MM.1S (cell line): ENCODE measurements around the gene MEF2C.

Experiments
- DNase-seq: peaks from one replicate; pipeline ENCODE4 v3.0.0-alpha.2; 2015
- H2AFZ ChIP-seq: fragments of 300-600 bp; sonication (generic); 2 replicates; pipeline ENCODE4 v1.6.0; 2016; ENCODE audit warnings: antibody characterized with exemption, low read length
- H3F3A ChIP-seq: fragments of 300-600 bp; sonication (generic); 2 replicates; pipeline ENCODE4 v1.6.1; 2016; ENCODE audit warnings: mild to moderate bottlenecking, antibody characterized with exemption, low read length, moderate library complexity, mixed read lengths; ENCODE audit not compliant: insufficient read depth
- H3K27ac ChIP-seq: fragments of 300-600 bp; sonication (generic); 2 replicates; pipeline ENCODE4 v1.5.1; 2016; ENCODE audit warnings: mild to moderate bottlenecking, low read length
- H3K27me3 ChIP-seq: fragments of 300-600 bp; sonication (generic); replicated peaks from 2 replicates; pipeline ENCODE4 v1.6.0; 2016; ENCODE audit warnings: low read length; ENCODE audit not compliant: insufficient read depth
- H3K36me3 ChIP-seq: fragments of 300-600 bp; sonication (generic); replicated peaks from 2 replicates; pipeline ENCODE4 v1.6.1; 2016; ENCODE audit warnings: mild to moderate bottlenecking, low read length, mixed read lengths; ENCODE audit not compliant: insufficient read depth
- H3K4me1 ChIP-seq: fragments of 300-600 bp; sonication (generic); 2 replicates; pipeline ENCODE4 v1.6.1; 2016; ENCODE audit warnings: low read length, mixed read lengths
- H3K4me2 ChIP-seq: fragments of 300-600 bp; sonication (generic); 2 replicates; pipeline ENCODE4 v1.6.0; 2016; ENCODE audit warnings: low read depth, low read length
- H3K4me3 ChIP-seq: fragments of 300-600 bp; sonication (generic); 2 replicates; pipeline ENCODE4 v1.5.1; 2016; ENCODE audit warnings: low read length, mixed read lengths
- H3K79me2 ChIP-seq: fragments of 300-600 bp; sonication (generic); 2 replicates; pipeline ENCODE4 v1.6.1; 2016; ENCODE audit warnings: mixed run types, low read length, mixed read lengths
- H3K9ac ChIP-seq: fragments of 300-600 bp; sonication (generic); 2 replicates; pipeline ENCODE4 v1.6.1; 2016; ENCODE audit warnings: low read length, mixed read lengths
- H3K9me2 ChIP-seq: fragments of 300-600 bp; sonication (generic); replicated peaks from 2 replicates; pipeline ENCODE4 v1.6.1; 2016; ENCODE audit warnings: mild to moderate bottlenecking, low read length, mixed read lengths; ENCODE audit not compliant: insufficient read depth
- H3K9me3 ChIP-seq: fragments of 300-600 bp; sonication (generic); replicated peaks from 2 replicates; pipeline ENCODE4 v1.6.1; 2016; ENCODE audit warnings: mild to moderate bottlenecking, low read length, mixed read lengths; ENCODE audit not compliant: insufficient read depth
- H4K20me1 ChIP-seq: fragments of 300-600 bp; sonication (generic); 2 replicates; pipeline ENCODE4 v1.6.1; 2016; ENCODE audit warnings: mild to moderate bottlenecking, low read length, moderate library complexity, mixed read lengths; ENCODE audit not compliant: insufficient read depth
- EZH2 ChIP-seq: fragments of 300-600 bp; sonication (generic); optimal IDR thresholded peaks from 2 replicates; pipeline ENCODE3; 2017; ENCODE audit warnings: low read depth, mild to moderate bottlenecking, antibody characterized with exemption, low read length, mixed read lengths
- EZH2phosphoT487 ChIP-seq: fragments of 300-600 bp; sonication (generic); IDR thresholded peaks from 2 replicates; pipeline ENCODE4 v1.6.1; 2018; ENCODE audit warnings: antibody characterized with exemption, low read length
- TF ChIP-seq, protein P1 (sequence below): fragments of 300-600 bp; sonication (generic); IDR thresholded peaks from 2 replicates; pipeline ENCODE4 v1.5.1; 2016; ENCODE audit warnings: antibody characterized with exemption, low read length, mixed read lengths

Gene MEF2C

DNA sequence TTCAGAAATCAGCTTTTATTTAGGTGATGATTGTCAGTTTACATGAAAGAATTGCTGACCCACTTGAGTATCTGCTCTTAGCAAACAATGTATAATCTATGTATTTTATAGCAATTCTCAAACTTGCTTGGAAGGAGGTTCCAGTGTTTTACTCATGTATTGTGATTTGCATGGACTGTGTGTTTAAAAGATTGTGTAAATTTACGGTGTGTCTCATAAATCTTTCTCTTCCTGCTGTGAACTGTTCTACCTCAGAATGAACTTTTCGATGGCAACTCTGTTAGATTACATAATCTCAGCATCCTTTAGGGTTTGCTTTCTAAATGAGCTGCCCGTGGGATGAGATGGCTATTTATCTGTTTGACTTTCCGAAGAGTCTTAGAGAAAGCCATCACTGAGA, 122.5 kb downstream of the MEF2C start:
- DNase-seq, result no peak
- no peak overlapping the region for H3K9ac ChIP-seq
- H3K27me3 ChIP-seq, result no peaks in the 10 kb centered on the region
- H3K9me3 ChIP-seq, result no peaks in the 10 kb centered on the region
- H3K36me3 ChIP-seq, result peaks cover 20% of the 10 kb centered on the region; the same call in 1 of the 2 replicates
- H3K4me3 ChIP-seq, result no peak overlapping the region
- H3K4me2 ChIP-seq, result no peak overlapping the region
- peaks cover 10% of the 10 kb centered on the region for H4K20me1 ChIP-seq
- H3K79me2 ChIP-seq, result peaks cover 96% of the 10 kb centered on the region
- H3K27ac ChIP-seq, result no peak overlapping the region
- H2AFZ ChIP-seq, result no peak overlapping the region
- H3K9me2 ChIP-seq, result no peaks in the 10 kb centered on the region
- H3K4me1 ChIP-seq, result no peaks in the 10 kb centered on the region
- TF ChIP-seq EZH2phosphoT487 (no peak), EZH2 (no peak)
- TF ChIP-seq, protein P1, sequence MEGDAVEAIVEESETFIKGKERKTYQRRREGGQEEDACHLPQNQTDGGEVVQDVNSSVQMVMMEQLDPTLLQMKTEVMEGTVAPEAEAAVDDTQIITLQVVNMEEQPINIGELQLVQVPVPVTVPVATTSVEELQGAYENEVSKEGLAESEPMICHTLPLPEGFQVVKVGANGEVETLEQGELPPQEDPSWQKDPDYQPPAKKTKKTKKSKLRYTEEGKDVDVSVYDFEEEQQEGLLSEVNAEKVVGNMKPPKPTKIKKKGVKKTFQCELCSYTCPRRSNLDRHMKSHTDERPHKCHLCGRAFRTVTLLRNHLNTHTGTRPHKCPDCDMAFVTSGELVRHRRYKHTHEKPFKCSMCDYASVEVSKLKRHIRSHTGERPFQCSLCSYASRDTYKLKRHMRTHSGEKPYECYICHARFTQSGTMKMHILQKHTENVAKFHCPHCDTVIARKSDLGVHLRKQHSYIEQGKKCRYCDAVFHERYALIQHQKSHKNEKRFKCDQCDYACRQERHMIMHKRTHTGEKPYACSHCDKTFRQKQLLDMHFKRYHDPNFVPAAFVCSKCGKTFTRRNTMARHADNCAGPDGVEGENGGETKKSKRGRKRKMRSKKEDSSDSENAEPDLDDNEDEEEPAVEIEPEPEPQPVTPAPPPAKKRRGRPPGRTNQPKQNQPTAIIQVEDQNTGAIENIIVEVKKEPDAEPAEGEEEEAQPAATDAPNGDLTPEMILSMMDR, result no peak
- peaks cover 3% of the 10 kb centered on the region; the same call in 1 of the 2 replicates for H3F3A ChIP-seq

DNA sequence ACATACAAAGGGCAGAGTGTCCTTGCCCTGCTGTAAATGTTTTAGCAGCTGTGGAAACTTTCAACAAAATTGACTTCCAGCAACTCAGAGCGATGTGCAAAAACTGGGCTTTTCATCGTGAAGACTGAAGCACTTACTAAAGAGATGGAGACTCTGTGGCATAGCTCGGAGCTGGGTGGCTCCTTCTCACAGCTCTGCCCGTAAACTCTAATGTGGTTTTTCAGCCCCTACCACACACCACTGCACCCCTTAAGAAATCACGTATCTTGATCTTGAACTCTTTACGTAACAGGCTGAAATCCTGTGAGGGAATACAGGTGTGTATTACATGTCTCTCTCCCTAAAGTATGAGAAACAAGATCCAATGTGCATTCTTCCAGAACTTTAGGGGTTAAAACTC, 124.4 kb downstream of the MEF2C start:
- TF ChIP-seq EZH2, result no peak
- no peak for TF ChIP-seq EZH2phosphoT487
- Histone ChIP-seq H3K27ac (no peak overlapping the region), H3K79me2 (peaks cover 96% of the 10 kb centered on the region), H2AFZ (no peak overlapping the region), H3K4me3 (no peak overlapping the region), H3K4me2 (no peak overlapping the region), H3K27me3 (no peaks in the 10 kb centered on the region), H3K9me2 (no peaks in the 10 kb centered on the region), H3K4me1 (no peaks in the 10 kb centered on the region), H3K36me3 (peaks cover 20% of the 10 kb centered on the region; the same call in 1 of the 2 replicates), H3K9ac (no peak overlapping the region), H4K20me1 (peaks cover 15% of the 10 kb centered on the region), H3K9me3 (no peaks in the 10 kb centered on the region), H3F3A (peaks cover 10% of the 10 kb centered on the region; the same call in 1 of the 2 replicates)
- no peak for DNase-seq

DNA sequence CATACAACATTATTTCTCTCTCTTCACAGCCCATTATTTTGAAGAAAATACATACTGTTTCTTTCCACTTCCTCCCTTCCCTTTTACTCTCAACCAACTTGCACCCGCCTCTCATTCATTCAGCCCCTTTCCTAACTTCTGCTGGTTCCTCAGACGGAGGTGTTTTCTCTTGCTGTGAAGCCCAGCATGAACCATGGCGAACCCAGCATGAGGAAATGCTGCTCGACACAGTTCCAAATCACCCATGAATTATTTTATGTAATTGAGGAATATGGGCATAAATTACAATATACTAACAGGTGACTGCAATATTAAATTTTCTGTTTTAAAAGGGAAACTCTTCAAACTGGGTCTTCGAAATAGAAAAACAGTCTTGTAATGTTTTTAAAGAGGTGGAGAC, 124.8 kb downstream of the MEF2C start:
- Histone ChIP-seq H3K36me3 (peaks cover 20% of the 10 kb centered on the region; the same call in 1 of the 2 replicates), H3K27ac (no peak overlapping the region), H3K4me1 (no peaks in the 10 kb centered on the region), H3F3A (peaks cover 10% of the 10 kb centered on the region; the same call in 1 of the 2 replicates), H3K27me3 (no peaks in the 10 kb centered on the region), H4K20me1 (peaks cover 15% of the 10 kb centered on the region), H3K79me2 (peaks cover 94% of the 10 kb centered on the region), H3K9ac (no peak overlapping the region), H3K4me2 (no peak overlapping the region), H3K9me3 (no peaks in the 10 kb centered on the region), H3K9me2 (no peaks in the 10 kb centered on the region), H2AFZ (no peak overlapping the region), H3K4me3 (no peak overlapping the region)
- TF ChIP-seq EZH2 (no peak), EZH2phosphoT487 (no peak)
- TF ChIP-seq, protein P1, result no peak
- no peak for DNase-seq

DNA sequence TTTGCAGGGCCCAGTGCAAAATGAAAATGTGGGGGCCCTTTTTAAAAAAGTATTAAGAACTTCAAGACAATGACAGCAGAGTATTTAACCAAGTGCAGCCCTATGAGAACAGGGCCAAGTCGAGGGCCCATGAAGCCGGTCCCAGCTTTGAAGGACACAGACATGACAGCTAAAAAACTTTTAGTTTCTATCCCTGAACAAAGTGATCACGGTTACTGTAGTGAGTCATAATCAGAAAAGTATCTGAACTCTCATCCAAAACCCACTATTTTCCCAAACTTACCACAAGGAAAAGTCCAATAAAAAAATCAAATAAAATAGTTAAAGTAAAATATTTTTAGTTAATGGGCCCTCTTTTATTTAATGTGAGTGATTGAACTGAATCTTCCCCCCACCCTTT, 126.0 kb downstream of the MEF2C start:
- no peak for DNase-seq
- Histone ChIP-seq H3K27ac (no peak overlapping the region), H3K79me2 (peaks cover 94% of the 10 kb centered on the region), H2AFZ (no peak overlapping the region), H3F3A (peaks cover 18% of the 10 kb centered on the region), H3K9me3 (no peaks in the 10 kb centered on the region), H4K20me1 (peaks cover 17% of the 10 kb centered on the region; the same call in 1 of the 2 replicates), H3K4me3 (no peak overlapping the region), H3K9ac (no peak overlapping the region), H3K27me3 (no peaks in the 10 kb centered on the region), H3K4me2 (no peak overlapping the region), H3K4me1 (peaks cover 10% of the 10 kb centered on the region), H3K36me3 (peaks cover 20% of the 10 kb centered on the region; the same call in 1 of the 2 replicates), H3K9me2 (no peaks in the 10 kb centered on the region)
- no peak for TF ChIP-seq EZH2phosphoT487
- no peak for TF ChIP-seq EZH2
- TF ChIP-seq, protein P1, result no peak
